Subcutaneous abdominal adipose tissue (tissue), 5 donors: ENCODE data around the gene PODNL1.

Experiments
- H3K27ac ChIP-seq: one replicate; pipeline ENCODE4 v1.7.0; 2013; ENCODE audit warnings: low read depth, mild to moderate bottlenecking, inconsistent platforms, low read length, moderate library complexity
- H3K27me3 ChIP-seq, 5 donors: one replicate each; pipeline ENCODE4 v1.7.0; 2013; ENCODE audit warnings: low read length in 5 of 5, inconsistent platforms in 1 of 5; ENCODE audit not compliant: control insufficient read depth in 5 of 5, insufficient read depth in 4 of 5
- H3K36me3 ChIP-seq, 5 donors: one replicate each; pipeline ENCODE4 v1.7.0; 2013; ENCODE audit warnings: low read length in 5 of 5; ENCODE audit not compliant: control insufficient read depth in 5 of 5, insufficient read depth in 5 of 5
- H3K4me1 ChIP-seq, 5 donors: one replicate each; pipeline ENCODE4 v1.7.0; 2013; ENCODE audit warnings: low read length in 5 of 5, mild to moderate bottlenecking in 3 of 5, moderate library complexity in 1 of 5; ENCODE audit not compliant: control insufficient read depth in 5 of 5, insufficient read depth in 5 of 5
- H3K4me3 ChIP-seq, 5 donors: one replicate each; pipeline ENCODE4 v1.7.0; 2013; ENCODE audit warnings: low read length in 5 of 5, low read depth in 1 of 5
- H3K9ac ChIP-seq, 5 donors: one replicate each; pipeline ENCODE4 v1.7.0; 2013; ENCODE audit warnings: low read length in 5 of 5, mild to moderate bottlenecking in 4 of 5, moderate library complexity in 3 of 5
- H3K9me3 ChIP-seq, 5 donors: one replicate each; pipeline ENCODE4 v1.7.0; 2013; ENCODE audit warnings: low read length in 5 of 5; ENCODE audit not compliant: control insufficient read depth in 5 of 5
- donor health status: healthy.
- donor health status: healthy.
- donor health status: healthy.
- donor health status: healthy.
- donor health status: healthy.

Gene PODNL1

GRCh38 chr19:13981988-13982501 lies 43.8 kb upstream of the PODNL1 start:
- no peak overlapping the region for H3K9ac ChIP-seq
- H3K27ac ChIP-seq: no peak overlapping the region
- peaks cover 1 to 43% (median 28%) of the 10 kb centered on the region in 5 donors for H3K4me1 ChIP-seq
- no peak overlapping the region for H3K4me3 ChIP-seq
- H3K27me3 ChIP-seq: peaks cover 0 to 3% (median 0%) of the 10 kb centered on the region in 5 donors
- H3K36me3 ChIP-seq: peaks cover 0 to 23% (median 15%) of the 10 kb centered on the region in 5 donors
- no peaks in the 10 kb centered on the region for H3K9me3 ChIP-seq

GRCh38 chr19:13981467-13981866 lies 43.2 kb upstream of the PODNL1 start:
- H3K4me3 ChIP-seq: no peak overlapping the region
- H3K9ac ChIP-seq: no peak overlapping the region
- peaks cover 0 to 3% (median 0%) of the 10 kb centered on the region in 5 donors for H3K27me3 ChIP-seq
- H3K4me1 ChIP-seq: peaks cover 1 to 37% (median 24%) of the 10 kb centered on the region in 5 donors
- peaks cover 0 to 26% (median 16%) of the 10 kb centered on the region in 5 donors for H3K36me3 ChIP-seq
- H3K9me3 ChIP-seq: no peaks in the 10 kb centered on the region
- no peak overlapping the region for H3K27ac ChIP-seq

- Histone ChIP-seq H3K27me3 (peaks cover 0 to 3% (median 0%) of the 10 kb centered on the region in 5 donors), H3K9me3 (no peaks in the 10 kb centered on the region), H3K27ac (no peak overlapping the region), H3K4me3 (no peak overlapping the region), H3K36me3 (peaks cover 0 to 30% (median 20%) of the 10 kb centered on the region in 5 donors), H3K4me1 (peaks cover 0 to 33% (median 20%) of the 10 kb centered on the region in 5 donors), H3K9ac (no peak overlapping the region)
These were observed 42.8 kb upstream of the PODNL1 start for GRCh38 chr19:13981021-13981420.

GRCh38 chr19:13980340-13980739 lies 42.1 kb upstream of the PODNL1 start:
- Histone ChIP-seq H3K9me3 (no peaks in the 10 kb centered on the region), H3K36me3 (peaks cover 0 to 37% (median 26%) of the 10 kb centered on the region in 5 donors), H3K9ac (no peak overlapping the region), H3K27ac (no peak overlapping the region), H3K4me1 (peaks cover 0 to 26% (median 17%) of the 10 kb centered on the region in 5 donors), H3K4me3 (no peak overlapping the region), H3K27me3 (peaks cover 0 to 3% (median 0%) of the 10 kb centered on the region in 5 donors)

- Histone ChIP-seq H3K27ac (no peak overlapping the region), H3K9me3 (no peaks in the 10 kb centered on the region), H3K9ac (peak overlapping the region in 1 of 5 donors; percentile 21), H3K36me3 (peaks cover 0 to 39% (median 27%) of the 10 kb centered on the region in 5 donors), H3K4me1 (peaks cover 0 to 25% (median 17%) of the 10 kb centered on the region in 5 donors), H3K27me3 (peaks cover 0 to 3% (median 0%) of the 10 kb centered on the region in 5 donors), H3K4me3 (peak overlapping the region in 2 of 5 donors; percentile 53 to 57)
These were observed 41.5 kb upstream of the PODNL1 start for GRCh38 chr19:13979686-13980085.

GRCh38 chr19:13979244-13979615 lies 41.0 kb upstream of the PODNL1 start:
- peak overlapping the region in 4 of 5 donors; percentile 22 to 57 (median 48) for H3K4me3 ChIP-seq
- peaks cover 0 to 25% (median 17%) of the 10 kb centered on the region in 5 donors for H3K4me1 ChIP-seq
- peaks cover 0 to 43% (median 30%) of the 10 kb centered on the region in 5 donors for H3K36me3 ChIP-seq
- H3K9me3 ChIP-seq: no peaks in the 10 kb centered on the region
- H3K27ac ChIP-seq: no peak overlapping the region
- peak overlapping the region in 2 of 5 donors; percentile 12 to 21 for H3K9ac ChIP-seq
- peaks cover 0 to 3% (median 0%) of the 10 kb centered on the region in 5 donors for H3K27me3 ChIP-seq

- H3K36me3 ChIP-seq: peaks cover 0 to 49% (median 34%) of the 10 kb centered on the region in 5 donors
- peaks cover 0 to 25% (median 17%) of the 10 kb centered on the region in 5 donors for H3K4me1 ChIP-seq
- peak overlapping the region in 4 of 5 donors; percentile 44 to 57 (median 48) for H3K4me3 ChIP-seq
- H3K9me3 ChIP-seq: no peaks in the 10 kb centered on the region
- H3K9ac ChIP-seq: peak overlapping the region in 3 of 5 donors; percentile 12 to 47 (median 21)
- no peak overlapping the region for H3K27ac ChIP-seq
- H3K27me3 ChIP-seq: peaks cover 0 to 3% (median 0%) of the 10 kb centered on the region in 5 donors
These were observed 40.4 kb upstream of the PODNL1 start for GRCh38 chr19:13978351-13979243.

GRCh38 chr19:13977803-13978202 lies 39.6 kb upstream of the PODNL1 start:
- H3K27ac ChIP-seq: no peak overlapping the region
- no peaks in the 10 kb centered on the region for H3K9me3 ChIP-seq
- peaks cover 0 to 3% (median 0%) of the 10 kb centered on the region in 5 donors for H3K27me3 ChIP-seq
- H3K9ac ChIP-seq: peak overlapping the region in 1 of 5 donors; percentile 47
- H3K4me1 ChIP-seq: peaks cover 0 to 25% (median 17%) of the 10 kb centered on the region in 5 donors
- peaks cover 0 to 53% (median 35%) of the 10 kb centered on the region in 5 donors for H3K36me3 ChIP-seq
- H3K4me3 ChIP-seq: peak overlapping the region in 1 of 5 donors; percentile 57

GRCh38 chr19:13976446-13976845 lies 38.2 kb upstream of the PODNL1 start:
- no peak overlapping the region for H3K9ac ChIP-seq
- H3K9me3 ChIP-seq: no peaks in the 10 kb centered on the region
- no peak overlapping the region for H3K27ac ChIP-seq
- H3K4me1 ChIP-seq: peaks cover 0 to 19% (median 16%) of the 10 kb centered on the region in 5 donors
- peaks cover 0 to 53% (median 33%) of the 10 kb centered on the region in 5 donors for H3K36me3 ChIP-seq
- no peak overlapping the region for H3K4me3 ChIP-seq
- peaks cover 0 to 3% (median 0%) of the 10 kb centered on the region in 5 donors for H3K27me3 ChIP-seq
